Caki2 (cell line): ENCODE data around the gene ODC1. TPM values are rescaled to one million over a fixed set of nuclear protein-coding genes. Genes with fewer than 3 reads are reported as not detected.

Experiments
- DNase-seq: peaks from one replicate; pipeline ENCODE4 v3.0.0-alpha.2; 2015; ENCODE audit warnings: low read depth
- in situ Hi-C: cut with HindIII; loops from 2 replicates; pipeline ENCODE4 v1.10.0; 2016; ENCODE audit warnings: low sequenced_read_pairs, low pct_unique_long_range_greater_than_20kb, mixed read lengths
- total RNA-seq: library from RNA; depleted of rRNA; stranded (reverse); fragments of >200 nt; shearing (Covaris generic); gene quantifications from 2 replicates; pipeline ENCODE4 v1.2.3, GENCODE V29; 2014; ENCODE audit warnings: low replicate concordance

ODC1 gene
- total RNA-seq, 1 experiment from 2014 or later, result 233 TPM

DNA sequence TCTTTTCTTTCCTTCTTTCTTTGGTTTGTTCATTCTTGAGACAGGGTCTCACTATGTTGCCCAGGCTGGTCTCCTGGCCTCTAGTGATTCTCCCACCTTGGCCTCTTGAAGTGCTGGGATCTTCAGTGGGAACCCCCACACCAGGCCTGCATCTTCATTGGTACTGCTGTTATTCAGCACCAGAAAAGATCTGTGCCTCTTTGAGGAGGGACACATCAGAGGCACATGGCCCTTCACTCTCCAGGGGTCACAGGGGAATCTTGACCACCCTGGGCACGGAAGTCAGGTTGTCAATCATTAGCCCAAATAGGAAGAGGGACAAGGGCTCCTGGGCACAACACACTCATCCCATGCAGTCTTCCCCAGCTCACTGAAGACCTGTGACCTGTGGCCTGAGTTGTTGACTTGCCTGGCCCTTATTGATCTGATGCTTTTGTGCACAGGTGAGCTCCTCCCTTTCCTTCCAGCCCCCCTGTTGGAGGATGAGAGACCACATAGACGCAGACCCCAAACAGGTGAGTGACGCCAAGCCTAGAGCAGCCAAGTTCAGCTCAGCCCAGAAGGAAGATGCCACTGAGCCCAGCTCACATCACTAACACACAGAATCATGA is 33.0 kb upstream of the ODC1 start:
- in situ Hi-C loops, result no loop called here
- no peak for DNase-seq

DNA sequence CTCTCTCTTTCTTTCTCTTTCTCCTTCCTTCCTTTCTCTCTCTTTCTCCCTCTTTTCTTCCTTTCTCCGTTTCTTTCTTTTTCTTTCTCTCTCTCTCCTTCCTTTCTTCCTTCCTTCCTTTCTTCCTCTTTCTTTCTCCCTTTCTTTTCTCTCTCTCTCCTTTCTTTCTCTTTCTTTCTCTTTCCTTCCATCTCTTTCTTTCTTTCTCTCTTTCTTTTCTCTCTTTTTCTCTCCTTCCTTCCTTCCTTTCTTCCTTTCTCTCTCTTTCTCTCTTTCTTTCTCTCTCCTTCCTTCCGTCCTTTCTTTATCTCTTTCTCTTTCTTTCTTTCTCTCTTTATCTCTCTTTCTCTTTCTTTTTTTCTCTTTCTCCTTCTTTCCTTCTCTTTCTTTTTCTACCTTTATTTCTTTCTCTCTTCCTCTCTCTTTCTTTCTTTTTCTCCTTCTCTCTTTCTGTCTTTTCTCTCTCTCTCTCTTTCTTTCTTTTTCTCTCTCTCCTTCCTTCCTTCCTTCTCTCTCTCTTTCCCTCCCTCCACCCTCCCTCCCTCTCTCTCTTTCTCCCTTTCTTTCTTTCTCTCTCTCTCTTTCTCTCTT is 32.3 kb upstream of the ODC1 start:
- no peak for DNase-seq
- in situ Hi-C loops, result no loop called here

DNA sequence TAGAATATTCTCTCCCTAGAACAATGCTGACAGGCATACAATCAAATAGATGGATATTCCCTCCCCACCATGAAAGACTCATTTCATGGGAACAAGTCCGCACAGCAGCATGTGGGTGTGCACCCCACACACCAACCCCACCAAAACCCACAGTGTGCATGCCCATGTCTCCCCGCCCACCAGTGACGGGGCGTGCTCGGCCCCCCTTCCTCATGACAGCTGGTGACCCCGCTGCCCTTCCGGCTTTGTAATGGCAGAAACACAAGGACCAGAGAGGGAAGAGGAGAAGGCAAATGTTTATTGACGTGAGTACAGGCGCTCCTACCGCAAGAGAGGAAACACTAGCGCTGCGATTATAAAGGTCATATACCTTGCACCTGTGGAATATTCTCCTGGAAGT is 30.8 kb upstream of the ODC1 start:
- in situ Hi-C loops, result no loop called here
- no peak for DNase-seq

DNA sequence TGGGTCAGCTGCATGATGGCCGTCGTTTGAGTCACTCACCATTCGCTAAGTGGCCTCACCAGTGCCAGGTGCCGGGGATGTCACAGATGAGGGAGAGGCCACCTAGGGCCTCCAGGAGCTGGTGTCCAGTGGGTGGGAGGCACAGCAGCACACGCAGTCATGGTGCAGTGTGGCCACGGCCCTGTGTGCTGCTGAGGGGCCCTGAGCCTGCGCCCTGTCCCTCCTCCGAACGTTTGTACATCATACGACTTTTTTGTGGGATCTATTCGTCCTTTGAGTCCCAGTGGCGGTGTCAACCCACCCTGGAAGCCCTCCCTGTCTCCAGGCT is 30.1 kb upstream of the ODC1 start:
- no peak for DNase-seq
- in situ Hi-C loops, result no loop called here

DNA sequence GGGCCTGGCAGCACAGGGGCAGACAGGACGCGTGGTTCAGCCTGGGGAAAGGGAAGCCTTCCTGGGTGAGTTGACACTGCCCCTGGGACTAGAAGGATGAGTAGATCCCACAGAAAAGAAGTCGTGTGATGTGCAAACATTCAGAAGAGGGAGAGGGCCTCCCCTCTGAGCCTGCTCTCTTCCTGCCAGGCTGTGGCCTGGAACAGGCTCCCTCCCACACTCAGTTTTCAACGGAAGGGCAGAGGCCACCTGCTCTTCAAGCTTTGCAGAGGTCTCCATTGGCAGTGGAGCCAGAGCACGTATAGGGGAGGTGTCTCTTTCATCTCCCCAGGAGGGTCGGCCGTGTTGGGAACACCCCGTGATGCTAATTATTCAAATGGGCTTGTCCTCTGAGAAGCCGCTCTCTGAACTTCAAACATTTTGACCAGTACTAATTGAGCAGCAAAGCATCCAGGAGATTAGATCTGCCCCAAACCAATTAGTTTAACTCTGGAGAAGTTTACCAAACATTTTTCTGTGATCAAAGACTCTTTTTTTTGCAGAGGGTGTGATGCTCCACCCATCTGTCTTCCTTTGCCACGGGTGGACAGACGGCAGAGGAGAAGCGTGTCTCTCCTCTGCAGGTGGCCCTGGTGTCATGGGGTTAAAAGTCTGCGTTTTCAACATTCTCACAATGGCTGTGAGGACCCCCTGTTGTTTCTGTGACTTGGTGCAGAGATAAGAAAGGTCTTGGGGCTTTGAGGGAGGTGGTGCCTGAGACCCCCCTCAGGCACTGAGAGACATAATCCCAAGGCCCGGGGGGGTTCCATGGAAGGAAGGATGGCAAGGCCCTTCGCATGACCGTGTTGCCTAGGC is 29.5 kb upstream of the ODC1 start:
- no peak for DNase-seq
- in situ Hi-C loops, result no loop called here

DNA sequence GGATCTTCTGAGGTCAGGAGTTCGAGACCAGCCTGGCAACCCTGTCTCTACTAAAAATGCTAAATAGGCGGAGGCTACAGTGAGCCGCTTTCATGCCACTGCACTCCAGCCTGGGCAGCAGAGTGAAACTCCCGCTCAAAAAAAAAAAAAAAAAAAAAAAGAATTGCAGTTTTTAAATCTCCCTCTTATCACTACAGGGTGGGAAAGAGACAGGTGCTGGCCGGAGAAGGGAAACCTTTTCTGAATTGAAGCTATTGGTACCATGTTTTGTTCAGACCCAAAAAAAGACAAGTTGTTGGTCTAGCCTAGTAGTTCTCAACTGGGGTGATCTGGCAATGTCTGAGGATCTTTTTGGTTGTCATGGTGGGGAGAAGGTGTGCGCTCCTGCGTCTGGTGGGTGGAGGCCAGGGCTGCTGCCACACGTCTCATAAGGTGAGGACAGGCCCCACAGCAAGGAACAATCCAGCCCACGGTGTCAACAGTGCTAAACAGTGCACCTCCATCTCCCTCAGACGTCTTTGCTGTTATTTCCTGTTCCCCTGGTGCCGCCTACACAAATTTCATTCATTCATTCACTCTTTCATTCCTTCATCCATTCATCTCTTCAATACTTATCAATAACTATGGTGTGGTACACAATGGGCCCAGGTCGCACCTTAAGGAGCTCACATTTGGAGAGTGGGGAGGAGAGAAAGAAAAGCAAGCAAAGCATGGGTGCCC is 28.8 kb upstream of the ODC1 start:
- in situ Hi-C loops, result no loop called here
- DNase-seq, result no peak

DNA sequence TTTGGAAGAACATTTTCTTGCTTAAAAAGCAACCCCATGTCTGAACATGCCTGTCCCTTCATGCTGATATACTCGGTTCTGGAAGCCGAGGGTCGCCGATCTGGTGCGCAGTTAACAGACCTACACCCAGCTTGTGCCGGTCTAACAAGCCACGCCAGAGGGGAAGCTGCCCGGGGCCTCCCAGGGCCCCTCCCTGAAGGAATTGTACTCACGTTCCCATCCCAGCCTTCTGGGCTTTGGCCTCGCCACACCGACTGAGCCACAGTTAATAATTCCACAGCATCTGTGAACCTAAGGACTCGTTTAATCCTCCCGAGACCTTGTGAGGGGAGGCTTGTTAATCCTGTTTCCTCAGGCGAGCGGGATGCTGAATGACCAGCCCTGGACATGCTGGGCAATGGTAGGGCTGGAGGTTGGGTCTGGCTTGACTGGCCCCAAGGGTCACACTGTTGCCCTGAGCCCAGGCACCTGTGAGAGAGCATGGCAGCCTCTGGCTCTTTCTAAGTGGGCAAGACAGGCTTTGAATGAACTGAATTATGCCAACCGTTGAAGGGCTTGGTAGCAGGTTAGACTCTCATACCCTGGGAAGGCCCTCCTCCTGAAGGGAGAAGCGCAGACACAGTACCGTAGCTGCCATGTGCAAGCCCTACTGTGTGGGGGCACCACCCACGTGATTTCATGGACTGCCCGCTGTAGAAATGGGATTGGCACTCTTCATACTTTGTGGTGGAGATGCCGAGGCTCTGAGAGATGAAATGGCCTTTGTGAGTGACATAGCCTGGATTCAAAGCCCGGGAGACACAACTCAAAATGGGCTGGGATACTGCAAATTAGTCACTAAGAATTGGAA is 27.9 kb upstream of the ODC1 start:
- DNase-seq, result no peak
- in situ Hi-C loops, result no loop called here

DNA sequence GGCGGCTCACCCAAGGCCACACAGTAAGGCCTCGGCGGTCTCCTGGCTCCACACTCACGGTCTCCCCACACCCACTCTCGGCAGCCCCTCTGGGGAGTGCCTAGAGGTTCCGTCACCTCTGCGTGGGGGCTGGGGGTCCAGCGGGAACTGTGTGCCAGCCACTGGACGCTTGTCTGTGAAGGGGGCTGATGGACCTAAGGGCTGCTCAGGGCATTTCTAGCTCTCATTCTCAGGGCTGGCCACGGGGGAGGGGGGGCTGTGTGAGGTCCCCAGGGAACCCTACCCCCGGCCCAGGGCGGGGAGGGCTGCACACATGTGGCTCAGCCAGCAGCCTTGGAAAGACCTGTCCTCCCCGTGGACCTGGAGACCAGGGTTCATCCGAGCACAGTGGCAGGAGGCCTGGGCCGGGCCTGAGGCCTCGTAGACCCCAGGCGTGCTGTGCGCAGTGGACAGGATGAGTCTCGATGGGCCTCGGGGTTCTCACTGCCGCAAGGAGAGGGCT is 27.1 kb upstream of the ODC1 start:
- no peak for DNase-seq
- in situ Hi-C loops, result no loop called here

DNA sequence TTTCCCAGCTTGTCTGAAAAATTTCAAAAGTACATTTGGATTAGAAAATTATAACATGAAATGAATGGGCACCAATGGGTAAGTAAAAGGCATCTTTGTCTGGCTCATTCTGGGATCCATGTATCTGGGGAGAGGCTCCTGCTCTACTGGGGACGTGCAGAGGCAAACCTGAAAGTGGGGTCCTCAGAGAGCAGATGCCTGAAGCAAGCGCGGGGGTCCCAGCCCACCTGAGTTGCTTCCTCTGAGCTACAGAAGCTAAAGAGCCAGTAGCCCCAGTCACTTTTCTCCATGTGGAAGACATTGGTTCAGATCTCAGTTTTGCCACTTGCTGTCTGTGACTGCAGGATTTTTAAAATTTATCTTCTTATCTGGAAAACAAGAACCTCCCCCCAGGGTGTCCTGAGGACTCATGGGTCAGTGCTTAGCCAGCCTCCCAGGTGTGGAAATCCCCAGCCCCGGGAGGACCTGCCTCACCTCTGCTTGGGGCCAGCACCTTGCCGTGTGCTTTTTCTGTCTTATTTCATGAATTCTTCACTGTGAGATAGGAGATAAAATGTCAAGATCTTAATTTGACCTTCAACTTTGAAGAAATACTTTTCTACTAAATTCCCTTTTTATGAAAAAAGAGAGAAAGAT is 25.1 kb upstream of the ODC1 start:
- in situ Hi-C loops, result no loop called here
- DNase-seq, result no peak

DNA sequence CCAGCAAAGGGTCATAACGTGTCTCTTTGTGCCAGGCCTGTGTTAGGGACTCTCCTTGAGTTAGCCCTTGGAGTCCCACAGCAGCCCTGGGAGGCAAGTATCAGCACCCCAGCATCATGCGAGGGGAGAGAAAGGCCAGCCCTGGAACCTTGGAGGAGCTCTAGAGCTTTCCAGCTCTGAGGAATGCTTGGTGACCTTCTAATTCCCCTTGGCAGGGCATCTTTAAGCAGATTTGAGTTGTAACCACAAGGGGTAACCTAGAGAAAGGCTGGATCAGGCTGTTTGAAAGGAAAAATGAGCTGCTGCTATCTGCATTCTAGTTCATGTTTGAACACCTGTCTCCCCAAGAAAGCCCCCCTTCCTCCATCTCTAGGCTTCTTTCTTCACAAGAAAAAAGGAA is 23.8 kb upstream of the ODC1 start:
- in situ Hi-C loops, result no loop called here
- no peak for DNase-seq

DNA sequence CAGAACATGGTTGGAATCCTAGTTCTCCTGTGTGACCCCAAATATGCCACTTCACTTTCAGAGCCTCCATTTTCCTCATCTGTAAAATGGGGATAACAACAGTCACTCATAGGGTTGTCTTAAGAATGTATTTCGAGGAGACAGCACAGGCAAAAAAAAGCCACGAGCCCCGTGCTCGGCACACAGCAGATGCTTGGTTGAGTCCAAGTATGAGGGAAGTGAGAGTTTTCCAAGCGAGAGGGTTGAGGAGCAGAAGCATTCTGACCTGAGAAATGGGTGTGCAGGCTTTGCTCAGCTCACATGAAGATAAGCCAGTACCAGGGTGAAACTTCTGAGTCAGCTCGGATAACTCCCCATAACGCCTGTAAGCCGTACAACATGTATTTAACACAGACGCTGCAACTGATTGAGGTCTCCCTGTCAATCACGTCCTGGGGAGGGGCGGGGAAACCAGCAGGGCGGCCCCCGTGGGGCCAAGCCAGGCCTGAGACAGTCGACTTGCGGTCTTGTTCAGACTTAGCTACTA is 23.0 kb upstream of the ODC1 start:
- in situ Hi-C loops, result no loop called here
- no peak for DNase-seq

DNA sequence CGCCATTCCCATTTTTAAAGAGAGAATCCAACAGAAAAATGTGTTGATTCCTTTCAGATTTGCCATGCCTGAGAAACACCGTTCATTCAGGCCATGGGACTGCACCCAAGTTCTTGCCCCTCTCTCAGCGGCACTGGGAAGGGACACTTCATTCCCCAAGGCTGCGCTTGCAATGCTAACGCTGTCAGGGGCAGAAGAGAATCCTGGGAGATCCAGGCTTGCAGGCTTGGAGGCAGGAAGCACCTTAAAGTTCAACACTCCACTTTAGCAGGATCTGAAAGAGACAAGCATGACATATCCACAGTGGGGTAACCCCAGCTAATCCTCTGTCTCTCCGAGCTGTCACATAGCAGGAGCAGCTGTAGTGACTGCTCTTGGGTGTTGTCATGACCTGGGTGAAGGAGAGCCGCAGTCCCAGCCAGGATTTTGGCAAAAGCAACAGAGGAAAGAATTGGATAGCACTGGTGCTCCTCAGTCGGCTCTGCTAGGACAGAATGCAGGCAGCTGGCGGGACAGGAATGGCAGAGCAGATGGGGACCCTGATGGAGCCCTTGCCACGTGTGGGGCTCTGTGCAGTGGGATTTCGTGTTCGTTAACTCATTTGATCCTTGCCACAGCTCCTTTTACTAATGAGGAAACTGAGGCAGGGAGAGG is 22.0 kb upstream of the ODC1 start:
- in situ Hi-C loops, result no loop called here
- DNase-seq, result no peak

DNA sequence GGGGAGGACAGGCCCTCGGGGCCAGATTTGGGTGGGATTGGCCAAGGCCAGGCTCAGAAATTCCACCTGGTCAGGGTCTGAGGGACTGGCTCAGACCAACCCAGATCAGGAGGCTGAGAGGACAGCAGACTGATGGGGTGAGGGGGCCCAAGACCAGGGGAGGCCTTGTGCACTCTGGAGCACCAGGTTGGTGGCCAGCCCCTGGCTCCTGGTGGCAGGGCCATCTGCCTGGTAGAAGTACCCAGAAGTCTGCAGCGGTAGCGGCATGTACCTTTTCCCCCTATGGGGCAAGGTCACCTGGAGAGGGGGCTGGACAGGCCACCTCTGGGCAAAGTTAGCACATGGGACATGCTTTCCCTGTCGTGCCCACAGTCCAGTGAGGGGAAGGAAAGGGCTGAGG is 21.2 kb upstream of the ODC1 start:
- DNase-seq, result no peak
- in situ Hi-C loops, result no loop called here

DNA sequence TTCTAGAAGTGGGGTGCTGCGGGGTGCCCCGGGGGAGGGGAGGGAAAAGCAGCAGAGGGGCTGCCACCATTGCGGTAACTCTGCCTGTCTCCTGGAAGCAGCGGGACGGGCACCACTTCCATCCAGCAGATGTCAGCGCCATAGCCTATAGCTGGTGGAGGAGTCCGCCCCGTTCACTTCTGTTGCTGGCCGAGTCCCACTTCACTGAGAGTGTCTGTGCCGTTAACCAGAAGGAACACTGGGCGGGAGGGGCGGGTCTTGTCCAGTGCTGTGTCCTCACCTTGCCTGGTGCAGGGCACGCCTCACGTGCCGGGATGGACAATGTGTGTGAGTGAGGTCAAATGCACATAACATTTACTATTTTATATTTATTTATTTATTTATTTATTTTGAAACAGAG is 19.3 kb upstream of the ODC1 start:
- in situ Hi-C loops, result no loop called here
- DNase-seq, result no peak

DNA sequence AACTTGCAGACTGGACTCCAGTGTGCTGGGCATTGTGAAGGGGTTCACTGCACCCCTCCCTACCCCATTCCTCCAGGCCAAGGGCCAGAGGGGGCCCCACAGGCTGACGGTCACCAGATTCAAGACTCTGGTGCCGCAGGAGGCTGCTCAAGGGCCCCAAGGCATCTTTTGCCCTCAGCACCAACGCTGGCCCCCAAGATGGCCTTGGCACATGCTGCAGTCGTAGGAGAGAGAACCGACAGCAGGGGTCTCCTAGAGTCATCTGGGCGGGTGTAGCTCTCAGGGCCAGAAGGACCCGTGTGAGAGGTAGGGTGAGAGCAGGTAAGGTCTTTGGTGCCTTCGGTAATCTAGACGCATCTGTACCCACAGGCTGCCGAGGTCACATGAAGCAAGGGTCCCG is 18.7 kb upstream of the ODC1 start:
- DNase-seq, result no peak
- in situ Hi-C loops, result no loop called here

DNA sequence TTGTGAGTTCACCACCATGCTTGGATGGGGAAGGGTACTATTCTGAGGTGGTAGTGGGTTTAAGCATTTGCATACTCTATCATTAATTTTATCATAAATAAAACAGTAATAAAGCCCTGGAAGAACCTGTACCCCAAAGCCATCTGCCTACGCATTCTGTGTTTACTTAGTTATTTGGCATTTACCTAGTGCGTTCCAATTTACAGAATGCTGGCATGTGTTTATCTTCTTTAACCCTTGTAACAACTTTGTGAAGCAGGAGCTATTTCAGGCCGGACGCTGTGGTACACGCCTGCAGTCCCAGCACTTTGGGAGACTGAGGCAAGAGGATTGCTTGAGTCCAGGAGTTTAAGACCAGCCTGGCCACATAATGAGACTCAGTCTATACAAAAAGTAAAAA is 17.8 kb upstream of the ODC1 start:
- in situ Hi-C loops, result no loop called here
- no peak for DNase-seq
